H1 (cell line): ENCODE measurements around the gene BTN1A1. TPM values are rescaled to one million over a fixed set of nuclear protein-coding genes. Genes with fewer than 3 reads are reported as not detected.

Experiments used
- BACH1 ChIP-seq: IDR thresholded peaks from 2 replicates; pipeline ENCODE4 v1.6.1; 2012; ENCODE audit warnings: low read length, improper control_type of control experiment
- GTF2F1 ChIP-seq: IDR thresholded peaks from 2 replicates; pipeline ENCODE4 v1.6.1; 2012; ENCODE audit warnings: low read depth, low read length, improper control_type of control experiment, borderline replicate concordance
- RXRA ChIP-seq: IDR thresholded peaks from 2 replicates; pipeline ENCODE4 v1.6.1; 2011; ENCODE audit warnings: low read depth, mild to moderate bottlenecking, low read length, moderate library complexity; ENCODE audit not compliant: insufficient read depth
- SIX5 ChIP-seq: IDR thresholded peaks from 2 replicates; pipeline ENCODE4 v1.6.1; 2011; ENCODE audit warnings: mild to moderate bottlenecking, low read depth, low read length
- SRF ChIP-seq: IDR thresholded peaks from 2 replicates; pipeline ENCODE4 v1.6.1; 2011; ENCODE audit warnings: mild to moderate bottlenecking, low read depth, low read length, moderate library complexity
- TAF1 ChIP-seq: IDR thresholded peaks from 2 replicates; pipeline ENCODE4 v1.6.1; 2011; ENCODE audit warnings: mild to moderate bottlenecking, low read depth, low read length
- polyA plus RNA-seq, 7 experiments: library from polyadenylated mRNA; depleted of rRNA in 3 of 7; stranded (reverse) in 5 of 7; unstranded in 2 of 7; fragments of >200 nt in 5 of 7; fragments of 200-250 nt in 2 of 7; gene quantifications; 1 replicate in 5 of 7; 2 replicates in 1 of 7; 4 replicates in 1 of 7; pipeline versions ENCODE4 v1.2.1 to v1.2.3, GENCODE V29; 2011 to 2013; ENCODE audit warnings: missing spikeins in 2 of 7, mixed read lengths in 2 of 7
- total RNA-seq: library from RNA; stranded (reverse); fragmentation: NEBNext Ultra II Directional; extraction: Animal tissue kit (Norgen Biotek cat#: 25700); gene quantifications from 2 replicates; pipeline ENCODE4 v1.2.1, GENCODE V29; 2021

The BTN1A1 gene
- total and polyA plus RNA-seq, 2 of the 8 experiments (the other 6 are each of a cell fraction or from before 2014, with no cell fraction given) = 0.28 to 0.35 TPM

GRCh38 chr6:26495281-26495680, 4.8 kb upstream of the BTN1A1 start (continued):
- TF ChIP-seq BACH1 (no peak), SIX5 (no peak), SRF (no peak), GTF2F1 (no peak), TAF1 (no peak), RXRA (no peak)
